ENCODE results near the gene TIMM13.
"Not testable (repeated sequence)": the region's sequence is repeated elsewhere in the genome, so short reads cannot be mapped to it uniquely, and the experiment has no call there.

The TIMM13 gene

DNA sequence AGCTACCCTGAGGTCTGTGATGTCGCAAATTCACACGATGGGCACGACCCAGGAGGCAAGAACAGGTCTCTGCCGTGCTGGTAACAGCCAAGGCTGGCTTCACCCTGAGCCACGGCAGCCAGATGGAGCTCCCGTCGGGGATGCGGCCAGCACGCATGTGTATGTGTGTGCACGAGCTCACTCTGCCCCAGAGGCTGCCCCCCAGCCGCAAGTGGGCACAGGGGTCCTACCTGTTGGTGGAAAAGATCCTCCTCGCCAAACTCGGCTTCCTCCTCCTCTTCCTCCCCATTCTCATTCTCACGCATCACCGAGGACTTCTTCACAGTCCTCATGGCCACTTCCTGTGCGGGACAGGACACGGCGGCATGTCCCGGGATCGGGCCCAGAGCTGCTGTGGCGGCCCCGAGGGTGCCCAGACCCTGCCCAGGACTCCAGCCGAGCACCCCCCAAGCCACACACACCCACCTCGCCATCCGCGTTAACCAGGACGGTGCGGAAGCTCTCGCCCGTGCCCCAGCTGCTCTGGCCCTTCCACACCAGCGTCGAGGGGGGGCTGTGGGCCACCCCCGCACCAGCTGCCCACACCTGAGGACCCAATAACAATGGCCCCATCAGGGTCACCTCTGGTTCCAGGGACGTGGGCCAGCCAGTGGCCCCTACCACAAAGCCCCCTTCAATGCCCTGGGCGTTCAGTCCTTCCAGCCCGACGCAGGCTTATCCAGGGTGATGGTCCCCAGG lies 4.1 kb upstream of the TIMM13 start:
- no peak for DNase-seq (ENCODE audit: low read depth in 3 of 3)

DNA sequence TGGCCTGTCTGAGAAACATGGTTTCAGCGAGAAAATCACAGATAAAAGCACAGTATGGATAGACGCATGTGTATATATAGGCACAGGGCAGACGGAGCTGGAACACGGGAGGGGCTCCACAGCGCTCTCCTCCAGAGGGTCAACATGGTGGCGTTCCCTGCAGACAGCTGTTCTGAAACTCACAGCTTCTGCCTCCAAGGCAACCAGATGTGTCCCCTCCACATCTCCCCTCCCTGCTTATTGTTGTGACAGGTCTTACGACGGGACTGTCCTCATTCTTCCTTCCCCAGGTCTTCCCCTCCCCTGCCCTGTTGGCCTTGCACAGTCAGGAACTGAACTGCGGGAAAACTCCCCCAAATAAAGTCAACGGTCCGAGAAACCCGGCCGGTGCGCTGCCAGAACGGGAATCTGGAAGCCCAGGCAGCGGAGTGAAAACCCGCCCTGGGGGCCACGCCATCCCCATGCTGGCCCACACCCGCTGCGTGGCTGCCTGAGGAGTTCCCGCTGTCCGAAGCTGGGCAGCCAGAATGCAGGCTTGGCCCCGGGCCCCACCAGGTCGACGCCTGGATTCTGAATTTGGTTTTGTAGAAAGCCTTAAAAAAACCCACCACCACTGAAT lies 2.6 kb upstream of the TIMM13 start:
- DNase-seq (ENCODE audit: low read depth in 3 of 3): no peak

- no peak for DNase-seq (ENCODE audit: low read depth in 3 of 3)
Observed at GRCh38 chr19:2428756-2429711, 1.6 kb upstream of the TIMM13 start.

DNA sequence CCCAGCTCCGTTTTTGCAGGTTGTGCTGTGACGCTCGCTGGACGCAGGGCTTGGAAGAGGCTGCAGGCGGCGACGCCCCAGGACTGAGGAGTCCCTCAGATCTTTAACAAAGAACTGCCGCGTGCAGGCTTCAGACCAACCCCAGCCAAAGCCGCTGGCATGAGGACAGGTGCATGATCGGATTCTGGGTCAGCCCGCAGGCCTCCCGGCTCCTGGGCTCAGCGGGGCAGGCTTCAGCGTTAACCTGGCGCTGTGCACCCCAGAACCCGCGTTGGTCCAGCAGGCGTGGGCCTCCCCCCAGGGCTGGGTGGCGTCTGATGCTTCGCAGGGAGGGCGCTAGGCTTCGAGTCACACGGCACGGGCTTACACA lies 920 bp upstream of the TIMM13 start:
- no peak for DNase-seq (ENCODE audit: low read depth in 3 of 3)

DNA sequence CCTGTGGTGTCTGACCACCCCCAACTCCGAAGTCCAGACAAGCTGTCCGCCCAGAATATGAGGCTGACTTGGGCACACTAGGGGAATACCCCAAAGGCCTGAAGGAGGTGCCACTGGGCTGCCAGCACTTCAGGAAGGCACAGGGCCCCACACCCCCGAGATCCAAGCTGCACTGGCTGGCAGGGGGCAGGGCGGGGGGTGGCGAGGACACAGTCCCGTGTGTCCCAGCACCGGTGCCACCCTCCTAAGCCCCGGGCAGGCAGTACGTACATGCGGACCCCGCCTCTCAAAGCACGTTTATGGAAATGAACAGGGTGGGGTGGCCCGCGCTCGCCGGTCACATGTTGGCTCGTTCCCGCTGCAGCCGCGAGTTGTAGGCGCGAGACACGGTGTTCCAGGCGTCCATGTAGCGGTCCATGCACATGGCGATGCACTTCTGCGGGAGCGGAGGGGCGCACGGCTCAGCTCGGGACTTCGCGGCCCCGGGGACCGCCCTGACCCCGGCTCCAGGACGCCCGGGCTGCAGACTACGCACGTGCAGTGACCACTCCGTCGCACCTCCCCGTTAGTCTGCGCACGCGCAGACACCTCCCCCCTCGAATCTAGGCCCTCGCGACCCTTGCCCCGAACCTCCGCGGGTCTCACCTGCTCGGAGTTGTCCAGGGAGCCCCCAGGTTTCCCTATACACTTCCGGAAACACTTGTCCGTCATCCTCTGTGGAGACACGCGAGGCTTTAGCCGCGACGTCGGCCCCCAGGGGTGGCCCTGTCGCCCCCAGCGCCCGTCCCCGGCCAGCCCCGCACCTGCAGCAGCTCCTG lies 566 bp downstream of the TIMM13 start:
- DNase-seq (ENCODE audit: low read depth in 3 of 3): peak in 1 of 3 donors; percentile 27

- no peak for DNase-seq (ENCODE audit: low read depth in 3 of 3)
Observed at GRCh38 chr19:2425622-2426581, 1.5 kb downstream of the TIMM13 start.

DNA sequence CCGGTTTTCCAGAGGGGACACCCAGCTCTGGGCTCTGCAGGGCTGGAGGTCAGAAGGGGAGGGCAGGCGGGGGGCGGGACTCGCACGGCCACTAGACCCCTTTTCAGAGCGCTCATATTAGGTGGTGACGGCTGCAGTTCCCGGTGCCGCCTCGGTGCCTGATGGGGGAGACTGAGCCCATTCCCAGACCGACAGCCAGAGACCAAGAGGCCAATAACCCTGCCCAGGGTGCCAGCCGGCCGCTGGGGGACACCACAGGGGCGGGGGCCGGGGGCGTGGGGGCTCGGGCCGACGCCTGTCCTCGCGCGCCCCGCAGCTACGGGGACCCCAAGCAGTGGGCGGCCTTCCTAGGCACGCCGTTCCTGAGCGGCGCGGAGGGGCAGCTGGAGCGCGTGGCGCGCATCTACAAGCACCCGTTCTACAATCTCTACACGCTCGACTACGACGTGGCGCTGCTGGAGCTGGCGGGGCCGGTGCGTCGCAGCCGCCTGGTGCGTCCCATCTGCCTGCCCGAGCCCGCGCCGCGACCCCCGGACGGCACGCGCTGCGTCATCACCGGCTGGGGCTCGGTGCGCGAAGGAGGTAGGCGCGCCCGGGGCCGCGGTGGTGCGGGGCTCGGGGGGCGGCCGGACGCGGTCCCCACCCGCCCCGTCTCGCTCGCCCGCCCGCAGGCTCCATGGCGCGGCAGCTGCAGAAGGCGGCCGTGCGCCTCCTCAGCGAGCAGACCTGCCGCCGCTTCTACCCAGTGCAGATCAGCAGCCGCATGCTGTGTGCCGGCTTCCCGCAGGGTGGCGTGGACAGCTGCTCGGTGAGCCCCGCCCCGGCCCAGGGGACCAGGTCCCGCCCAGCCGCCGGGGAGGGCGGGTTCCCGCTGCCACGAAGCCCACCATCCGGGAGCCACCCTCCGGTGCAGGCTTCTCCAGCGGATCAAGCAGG lies 2.4 kb downstream of the TIMM13 start:
- DNase-seq (ENCODE audit: low read depth in 3 of 3): no peak

DNA sequence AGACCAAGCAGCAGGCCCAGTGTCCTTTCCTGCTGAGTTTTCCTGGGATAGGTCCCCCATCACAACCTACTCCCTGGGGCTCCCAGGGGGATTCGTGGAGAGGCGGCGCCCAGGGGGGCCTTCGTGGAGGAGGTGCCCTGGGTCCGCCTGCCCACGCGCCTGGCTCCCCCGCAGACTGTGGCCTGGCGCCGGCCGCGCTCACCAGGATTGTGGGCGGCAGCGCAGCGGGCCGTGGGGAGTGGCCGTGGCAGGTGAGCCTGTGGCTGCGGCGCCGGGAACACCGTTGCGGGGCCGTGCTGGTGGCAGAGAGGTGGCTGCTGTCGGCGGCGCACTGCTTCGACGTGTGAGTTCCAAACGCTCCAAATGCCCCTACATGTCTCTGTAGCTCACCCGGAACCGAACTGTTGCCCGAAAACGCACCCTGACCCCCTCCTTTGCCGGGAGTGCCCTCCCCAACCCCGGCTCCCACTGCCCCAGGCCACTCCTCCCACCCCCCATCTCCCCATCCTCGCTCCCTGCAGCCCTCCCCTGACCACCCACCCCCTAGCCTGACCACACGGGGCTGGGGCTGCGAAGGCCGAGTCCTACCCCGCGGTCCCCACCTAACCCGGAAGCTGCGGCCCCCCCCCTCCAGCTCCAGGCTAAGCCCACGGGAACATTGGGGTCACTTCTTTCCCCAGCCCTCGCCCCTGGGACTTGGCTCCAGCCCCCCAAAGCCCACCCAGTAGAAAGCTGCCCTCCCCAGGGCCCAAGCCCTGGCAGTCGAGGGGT lies 3.3 kb downstream of the TIMM13 start:
- no peak for DNase-seq (ENCODE audit: low read depth in 3 of 3)

DNA sequence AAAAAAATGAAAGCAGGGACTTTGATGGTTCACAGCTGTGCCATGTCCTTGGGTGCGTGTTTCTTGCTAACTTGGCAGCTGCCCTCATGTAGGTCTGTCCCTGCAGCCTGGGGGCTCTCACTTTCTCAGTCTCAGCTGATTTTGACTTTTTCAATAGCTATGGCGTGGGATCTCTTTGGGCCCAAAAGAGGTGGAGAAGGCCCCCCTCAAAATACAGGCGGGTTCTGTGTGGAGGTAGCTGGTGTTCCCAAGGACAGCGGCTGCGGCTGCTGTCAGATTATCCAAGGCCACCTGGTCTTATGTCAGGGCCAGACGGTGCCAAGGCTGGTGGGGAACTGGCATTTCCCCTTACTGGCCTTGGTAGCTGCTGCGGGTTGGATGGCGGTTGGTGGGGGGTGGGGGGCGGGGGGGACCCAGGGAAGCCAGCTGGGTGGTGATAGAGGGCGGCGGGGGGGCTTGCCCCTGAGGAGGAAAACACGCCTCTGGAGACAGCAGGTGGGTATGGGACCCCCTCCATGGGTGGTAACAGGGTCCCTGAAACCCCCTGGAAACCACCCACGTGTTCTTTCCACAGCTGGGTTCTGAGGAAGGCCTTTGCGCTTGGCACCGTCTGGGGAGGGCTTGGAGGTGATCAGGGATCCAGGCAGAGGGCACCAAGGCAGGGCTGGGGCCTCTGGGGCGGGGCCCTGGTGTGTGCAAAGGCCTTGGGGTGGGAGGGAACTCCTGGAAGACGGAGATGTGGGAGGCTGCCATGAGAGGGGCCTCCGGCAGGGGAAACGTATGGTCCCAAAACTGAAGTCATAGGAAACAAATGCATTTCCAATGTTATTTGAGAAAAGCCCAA lies 4.1 kb downstream of the TIMM13 start:
- DNase-seq (ENCODE audit: low read depth in 3 of 3): no peak

- DNase-seq (ENCODE audit: low read depth in 3 of 3): no peak
Observed at GRCh38 chr19:2421581-2422306, 5.6 kb downstream of the TIMM13 start.

DNA sequence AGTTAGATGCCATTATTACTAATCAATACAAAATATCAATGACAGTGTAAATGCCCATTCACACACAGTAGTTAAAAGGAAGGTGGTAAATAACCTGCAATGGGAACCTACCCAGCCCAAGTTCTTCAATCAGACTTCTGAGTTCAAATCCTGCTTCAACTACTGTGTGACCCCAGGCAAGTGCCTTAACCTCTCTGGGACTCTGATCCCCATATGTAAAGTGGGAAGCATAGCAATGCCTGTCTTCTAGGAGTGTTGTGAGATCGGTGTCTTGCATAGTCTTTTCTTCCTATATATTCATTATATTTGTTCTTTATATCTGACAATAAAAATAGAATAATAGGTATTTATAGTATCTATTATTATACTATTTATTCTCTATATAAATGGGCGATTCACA lies 6.9 kb downstream of the TIMM13 start:
- no peak for DNase-seq (ENCODE audit: low read depth in 3 of 3)

GRCh38 chr19:2419754-2420153 lies 7.6 kb downstream of the TIMM13 start:
- no peak for DNase-seq (ENCODE audit: low read depth in 3 of 3)

GRCh38 chr19:2417881-2418406 lies 9.4 kb downstream of the TIMM13 start:
- no peak for DNase-seq (ENCODE audit: low read depth in 3 of 3)

GRCh38 chr19:2417436-2417835 lies 9.9 kb downstream of the TIMM13 start:
- not testable (repeated sequence) for DNase-seq (ENCODE audit: low read depth in 3 of 3)

GRCh38 chr19:2416321-2417097 lies 10.9 kb downstream of the TIMM13 start:
- DNase-seq (ENCODE audit: low read depth in 3 of 3): no peak

DNA sequence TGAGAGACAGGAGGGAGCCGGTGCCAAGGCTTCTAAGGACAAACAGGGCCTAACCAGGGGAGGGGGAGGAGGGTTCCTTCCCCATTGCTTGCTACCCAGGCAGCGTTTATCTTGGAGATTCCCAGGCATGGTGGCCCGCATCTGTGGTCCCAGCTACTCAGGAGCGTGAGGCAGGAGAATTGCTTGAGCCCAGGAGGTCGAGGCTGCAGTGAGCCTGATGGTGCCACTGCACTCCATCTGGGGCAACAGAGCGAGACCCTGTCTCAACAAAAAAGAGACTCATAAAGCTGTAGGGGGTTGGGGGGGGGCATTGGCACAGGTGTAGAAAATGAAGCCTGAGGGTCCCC lies 11.4 kb downstream of the TIMM13 start:
- DNase-seq (ENCODE audit: low read depth in 3 of 3): no peak

Data from stimulated activated CD4-positive, alpha-beta T cell treated with anti-CD3 and anti-CD28 coated beads, TNF-alpha, amount 100 ng/mL, for 48 hours (primary cell).